Measurements from ENCODE around the gene ASH1L.
"Not testable (repeated sequence)": the region's sequence is repeated elsewhere in the genome, so short reads cannot be mapped to it uniquely, and the experiment has no call there.

Gene ASH1L

GRCh38 chr1:155526356-155526755 lies 36.2 kb downstream of the ASH1L start:
- H3K4me1 Mint-ChIP-seq, result peaks cover 40% of the 10 kb centered on the region
- H3K9me3 Mint-ChIP-seq, result no peaks in the 10 kb centered on the region
- H3K27ac Mint-ChIP-seq, result no peak overlapping the region
- no peaks in the 10 kb centered on the region for H3K27me3 Mint-ChIP-seq
- no peak for DNase-seq
- ATAC-seq, result no peak
- H3K4me3 Mint-ChIP-seq, result no peak overlapping the region

GRCh38 chr1:155522069-155522468 lies 40.5 kb downstream of the ASH1L start:
- Mint-ChIP-seq H3K4me1 (peaks cover 54% of the 10 kb centered on the region), H3K27me3 (no peaks in the 10 kb centered on the region), H3K27ac (no peak overlapping the region), H3K9me3 (no peaks in the 10 kb centered on the region), H3K4me3 (no peak overlapping the region)
- ATAC-seq (no peak), DNase-seq (no peak)

GRCh38 chr1:155518484-155518883 lies 44.1 kb downstream of the ASH1L start:
- H3K27me3 Mint-ChIP-seq, result no peaks in the 10 kb centered on the region
- H3K27ac Mint-ChIP-seq, result no peak overlapping the region
- DNase-seq (no peak), ATAC-seq (no peak)
- no peak overlapping the region for H3K4me3 Mint-ChIP-seq
- H3K4me1 Mint-ChIP-seq, result peaks cover 54% of the 10 kb centered on the region
- no peaks in the 10 kb centered on the region for H3K9me3 Mint-ChIP-seq

DNA sequence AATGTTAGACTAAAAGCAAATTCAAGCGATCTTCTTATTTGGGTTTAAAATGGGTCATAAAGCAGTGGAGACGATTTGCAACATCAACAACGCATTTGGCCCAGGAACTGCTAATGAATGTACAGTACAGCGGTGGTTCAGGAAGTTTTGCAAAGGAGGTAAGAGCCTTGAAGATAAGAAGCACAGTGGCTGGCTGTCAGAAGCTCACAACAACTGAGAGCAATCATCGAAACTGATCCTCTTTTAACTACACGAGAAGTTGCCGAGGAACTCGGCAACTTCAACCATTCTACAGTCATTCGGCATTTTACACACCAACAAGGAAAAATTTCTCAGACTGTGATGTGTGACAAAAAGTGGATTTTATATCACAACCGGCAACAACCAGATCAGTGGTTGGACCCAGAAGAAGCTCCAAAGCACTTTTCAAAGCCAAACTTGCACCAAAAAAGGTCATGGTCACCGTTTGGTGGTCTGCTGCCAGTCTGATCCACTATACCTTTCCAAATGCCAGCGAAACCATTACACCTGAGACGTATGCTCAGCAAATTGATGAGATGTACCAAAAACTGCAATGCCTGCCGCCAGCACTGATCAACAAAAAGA lies 47.9 kb downstream of the ASH1L start:
- Mint-ChIP-seq H3K4me1 (peaks cover 47% of the 10 kb centered on the region), H3K9me3 (no peaks in the 10 kb centered on the region), H3K27me3 (no peaks in the 10 kb centered on the region), H3K27ac (peak overlapping the region in 1 of 2 donors; percentile 86), H3K4me3 (peak overlapping the region; percentile 56 to 60)
- DNase-seq (no peak), ATAC-seq (no peak)

DNA sequence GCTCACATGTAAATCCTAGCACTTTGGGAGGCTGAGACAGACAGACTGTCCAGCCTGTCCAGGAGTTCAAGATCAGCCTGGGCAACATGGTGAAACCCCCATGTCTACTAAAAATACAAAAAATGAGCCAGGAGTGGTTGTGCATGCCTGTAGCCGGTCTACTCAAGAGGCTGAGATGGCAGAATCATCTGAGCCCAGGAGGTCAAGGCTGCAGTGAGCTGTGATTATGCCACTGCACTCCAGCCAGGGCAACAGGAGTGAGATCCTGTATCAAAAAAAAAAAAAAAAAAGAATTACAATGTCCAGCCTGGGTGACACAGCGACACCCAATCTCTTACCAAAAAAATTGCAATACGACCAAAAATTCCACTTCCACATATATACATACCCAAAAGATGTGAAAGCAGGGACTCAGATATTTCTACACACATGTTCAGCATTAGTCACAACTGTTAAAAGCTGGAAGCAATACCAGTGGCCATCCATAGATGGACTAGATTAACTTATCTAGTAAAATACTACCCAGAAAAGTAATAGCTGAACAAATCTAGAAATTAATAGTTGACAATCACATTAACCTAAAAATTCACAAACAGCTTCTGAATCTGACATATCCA lies 49.2 kb downstream of the ASH1L start:
- no peaks in the 10 kb centered on the region for H3K9me3 Mint-ChIP-seq
- peaks cover 45% of the 10 kb centered on the region for H3K4me1 Mint-ChIP-seq
- H3K27me3 Mint-ChIP-seq, result no peaks in the 10 kb centered on the region
- H3K4me3 Mint-ChIP-seq, result no peak overlapping the region
- DNase-seq, result no peak
- no peak for ATAC-seq
- H3K27ac Mint-ChIP-seq, result no peak overlapping the region

DNA sequence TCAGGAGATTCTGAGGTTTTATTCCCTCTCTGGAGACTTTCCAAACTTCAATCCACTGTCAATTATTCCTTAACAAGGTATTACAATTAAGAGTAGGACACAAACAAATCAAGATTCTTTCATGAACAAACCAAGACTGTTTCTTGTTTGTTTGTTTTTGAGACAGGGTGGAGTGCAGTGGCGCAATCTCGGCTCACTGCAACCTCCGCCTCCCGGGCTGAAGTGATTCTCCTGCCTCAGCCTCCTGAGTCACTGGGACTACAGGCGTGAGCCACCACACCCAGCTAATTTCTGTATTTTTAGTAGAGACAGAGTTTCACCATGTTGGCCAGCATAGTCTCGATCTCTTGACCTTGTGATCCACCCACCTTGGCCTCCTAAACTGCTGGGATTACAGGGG lies 51.2 kb downstream of the ASH1L start:
- DNase-seq, H3K27ac Mint-ChIP-seq, H3K4me3 Mint-ChIP-seq, H3K27me3 Mint-ChIP-seq, ATAC-seq, H3K9me3 Mint-ChIP-seq: not testable (repeated sequence)
- H3K4me1 Mint-ChIP-seq, result peaks cover 42% of the 10 kb centered on the region

GRCh38 chr1:155509064-155509463 lies 53.5 kb downstream of the ASH1L start:
- Mint-ChIP-seq H3K9me3 (no peaks in the 10 kb centered on the region), H3K27me3 (no peaks in the 10 kb centered on the region), H3K27ac (no peak overlapping the region), H3K4me1 (peaks cover 33% of the 10 kb centered on the region), H3K4me3 (no peak overlapping the region)
- no peak for DNase-seq
- no peak for ATAC-seq

DNA sequence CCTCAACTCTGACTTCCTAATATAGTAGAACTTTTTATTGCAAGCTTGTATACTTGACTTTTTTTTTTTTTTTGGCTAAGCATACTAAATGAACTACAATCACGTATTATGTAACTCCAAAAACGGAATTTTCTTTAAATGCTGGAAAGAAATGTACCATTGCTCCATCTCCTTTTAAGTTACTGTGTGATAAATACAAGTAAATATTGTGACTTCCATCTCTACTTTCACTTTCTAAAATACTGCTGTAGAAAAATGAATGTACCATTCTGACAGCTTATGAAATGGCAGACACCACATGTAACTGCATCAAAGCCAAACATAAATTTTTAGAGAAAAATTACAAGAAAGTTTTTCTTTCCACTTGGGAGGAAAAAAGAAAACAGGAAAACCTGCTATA lies 54.7 kb downstream of the ASH1L start:
- DNase-seq (no peak), ATAC-seq (no peak)
- Mint-ChIP-seq H3K27me3 (no peaks in the 10 kb centered on the region), H3K27ac (peak overlapping the region in 1 of 2 donors; percentile 82), H3K9me3 (no peaks in the 10 kb centered on the region), H3K4me1 (peaks cover 24% of the 10 kb centered on the region), H3K4me3 (no peak overlapping the region)

- H3K9me3 Mint-ChIP-seq, ATAC-seq, H3K27me3 Mint-ChIP-seq, H3K27ac Mint-ChIP-seq, H3K4me3 Mint-ChIP-seq, DNase-seq: not testable (repeated sequence)
- peaks cover 24% of the 10 kb centered on the region for H3K4me1 Mint-ChIP-seq
These were observed 56.6 kb downstream of the ASH1L start for GRCh38 chr1:155505963-155506362.

DNA sequence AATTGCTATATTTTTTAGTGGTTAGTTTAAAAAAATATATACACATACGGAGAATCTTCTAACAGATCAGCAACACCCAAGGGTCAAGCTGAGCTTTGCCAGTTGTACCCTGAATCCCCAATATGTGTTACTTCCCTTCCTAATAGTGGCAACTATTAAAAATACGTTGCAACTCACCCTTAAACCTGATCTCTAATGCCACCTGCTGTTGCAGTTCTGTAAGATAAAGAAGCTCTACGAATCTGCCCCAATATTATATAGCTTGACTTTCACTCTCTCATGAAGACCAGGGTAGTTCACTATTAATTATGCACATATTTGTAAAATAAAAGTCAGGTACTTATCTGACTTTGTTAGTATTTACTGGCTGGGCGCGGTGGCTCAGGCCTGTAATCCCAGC lies 58.4 kb downstream of the ASH1L start:
- Mint-ChIP-seq H3K27me3 (no peaks in the 10 kb centered on the region), H3K9me3 (no peaks in the 10 kb centered on the region), H3K4me3 (no peak overlapping the region), H3K27ac (no peak overlapping the region), H3K4me1 (peaks cover 39% of the 10 kb centered on the region)
- DNase-seq (no peak), ATAC-seq (no peak)

DNA sequence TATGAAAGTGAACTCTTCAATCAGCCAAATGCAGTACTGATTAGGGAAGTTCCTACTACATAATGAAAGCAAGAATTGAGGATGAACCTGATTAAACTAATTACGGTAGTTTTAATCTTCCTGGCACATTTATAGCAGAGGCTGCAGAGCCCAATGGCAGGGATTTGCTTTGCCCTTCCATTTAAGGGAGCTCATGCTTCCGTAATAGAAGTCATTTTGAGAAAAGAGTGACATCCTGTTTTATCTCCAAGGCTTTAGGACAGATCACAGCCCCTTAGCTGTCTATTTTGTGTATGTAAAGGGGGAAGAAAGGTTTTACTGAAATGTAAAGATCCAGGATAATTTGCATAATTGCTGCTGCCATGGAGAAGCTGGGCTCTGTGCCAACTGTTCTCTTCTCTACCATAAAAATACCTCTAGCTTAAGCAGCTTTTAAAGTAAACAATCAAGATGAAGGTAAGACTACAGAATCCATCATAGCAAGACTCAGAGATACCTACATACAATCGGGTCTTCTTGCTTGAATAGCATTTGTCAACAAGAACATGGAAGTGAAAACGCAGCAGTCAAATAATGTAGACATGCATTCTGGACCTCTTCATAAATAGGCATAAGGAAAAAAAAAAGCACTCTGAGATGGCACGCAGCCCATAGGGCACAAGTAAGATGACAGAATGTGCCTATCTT lies 62.5 kb downstream of the ASH1L start:
- DNase-seq (no peak), ATAC-seq (no peak)
- Mint-ChIP-seq H3K4me3 (no peak overlapping the region), H3K9me3 (no peaks in the 10 kb centered on the region), H3K27me3 (no peaks in the 10 kb centered on the region), H3K27ac (peak overlapping the region in 1 of 2 donors; percentile 6), H3K4me1 (peaks cover 31% of the 10 kb centered on the region)

GRCh38 chr1:155499263-155499662 lies 63.3 kb downstream of the ASH1L start:
- no peak for ATAC-seq
- Mint-ChIP-seq H3K4me1 (peaks cover 32% of the 10 kb centered on the region), H3K27me3 (no peaks in the 10 kb centered on the region), H3K27ac (no peak overlapping the region), H3K9me3 (no peaks in the 10 kb centered on the region), H3K4me3 (no peak overlapping the region)
- DNase-seq, result no peak

GRCh38 chr1:155493595-155493994 lies 69.0 kb downstream of the ASH1L start:
- not testable (repeated sequence) for H3K4me3 Mint-ChIP-seq, H3K27me3 Mint-ChIP-seq, H3K27ac Mint-ChIP-seq, H3K9me3 Mint-ChIP-seq, DNase-seq, ATAC-seq
- H3K4me1 Mint-ChIP-seq, result peaks cover 15% of the 10 kb centered on the region

GRCh38 chr1:155488419-155488818 lies 74.2 kb downstream of the ASH1L start:
- not testable (repeated sequence) for H3K27me3 Mint-ChIP-seq, H3K27ac Mint-ChIP-seq, H3K9me3 Mint-ChIP-seq, DNase-seq, H3K4me1 Mint-ChIP-seq, ATAC-seq, H3K4me3 Mint-ChIP-seq

DNA sequence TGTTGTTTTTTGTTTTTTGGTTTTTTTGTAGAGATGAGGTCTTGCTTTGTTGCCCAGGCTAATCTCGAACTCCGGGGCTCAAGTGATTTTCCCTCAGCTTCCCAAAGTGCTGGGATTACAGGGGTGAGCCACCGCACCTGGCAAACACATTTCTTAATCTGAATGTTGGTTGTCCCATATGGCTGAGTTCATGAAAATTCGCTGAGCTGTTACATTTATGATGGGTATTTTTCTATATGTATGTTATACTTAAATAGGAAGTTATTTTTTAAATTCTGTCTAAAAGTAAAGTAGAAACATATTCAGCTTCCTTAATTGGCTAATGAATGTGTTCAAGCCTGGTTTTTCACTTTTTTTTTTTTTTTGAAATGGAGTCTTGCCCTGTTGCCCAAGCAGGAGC lies 75.1 kb downstream of the ASH1L start:
- Mint-ChIP-seq H3K27me3 (no peaks in the 10 kb centered on the region), H3K4me3 (no peak overlapping the region), H3K27ac (no peak overlapping the region), H3K4me1 (peaks cover 8% of the 10 kb centered on the region), H3K9me3 (no peaks in the 10 kb centered on the region)
- DNase-seq, result no peak
- ATAC-seq, result no peak

GRCh38 chr1:155486952-155487351 lies 75.7 kb downstream of the ASH1L start:
- not testable (repeated sequence) for H3K4me3 Mint-ChIP-seq, H3K27me3 Mint-ChIP-seq, H3K4me1 Mint-ChIP-seq, ATAC-seq, DNase-seq, H3K9me3 Mint-ChIP-seq
- peak overlapping the region in 1 of 2 donors; percentile 86 for H3K27ac Mint-ChIP-seq
